WI38 (cell line): ENCODE measurements around the gene SLC6A11.
A peak's percentile ranks its signal among the peaks of the same experiment; 100 is the strongest.

Experiments used
- H3K4me3 ChIP-seq: 2 replicates; pipeline ENCODE4 v1.5.1; 2011; ENCODE audit warnings: low read depth, mild to moderate bottlenecking, control low read depth, low read length
- CTCF ChIP-seq: IDR thresholded peaks from 2 replicates; pipeline ENCODE4 v1.5.1; 2012; ENCODE audit warnings: low read depth, mild to moderate bottlenecking, control low read depth, low read length

Gene SLC6A11

GRCh38 chr3:10935028-10935427 is 119.0 kb downstream of the SLC6A11 start:
- H3K4me3 ChIP-seq: no peak overlapping the region
- TF ChIP-seq CTCF: no peak

- no peak for TF ChIP-seq CTCF
- no peak overlapping the region for H3K4me3 ChIP-seq
These were observed 120.0 kb downstream of the SLC6A11 start for GRCh38 chr3:10935846-10936631.

- TF ChIP-seq CTCF: no peak
- H3K4me3 ChIP-seq: no peak overlapping the region
These were observed 120.7 kb downstream of the SLC6A11 start for GRCh38 chr3:10936686-10937085.

- no peak overlapping the region for H3K4me3 ChIP-seq
- no peak for TF ChIP-seq CTCF
These were observed 121.3 kb downstream of the SLC6A11 start for GRCh38 chr3:10937141-10937825.

GRCh38 chr3:10939556-10939955 is 123.5 kb downstream of the SLC6A11 start:
- H3K4me3 ChIP-seq: no peak overlapping the region
- no peak for TF ChIP-seq CTCF

GRCh38 chr3:10940106-10940505 is 124.1 kb downstream of the SLC6A11 start:
- no peak overlapping the region for H3K4me3 ChIP-seq
- TF ChIP-seq CTCF: no peak

GRCh38 chr3:10941972-10942371 is 125.9 kb downstream of the SLC6A11 start:
- no peak overlapping the region for H3K4me3 ChIP-seq
- peak; percentile 84 for TF ChIP-seq CTCF
